ENCODE data around the gene E2F6.

E2F6 gene

DNA sequence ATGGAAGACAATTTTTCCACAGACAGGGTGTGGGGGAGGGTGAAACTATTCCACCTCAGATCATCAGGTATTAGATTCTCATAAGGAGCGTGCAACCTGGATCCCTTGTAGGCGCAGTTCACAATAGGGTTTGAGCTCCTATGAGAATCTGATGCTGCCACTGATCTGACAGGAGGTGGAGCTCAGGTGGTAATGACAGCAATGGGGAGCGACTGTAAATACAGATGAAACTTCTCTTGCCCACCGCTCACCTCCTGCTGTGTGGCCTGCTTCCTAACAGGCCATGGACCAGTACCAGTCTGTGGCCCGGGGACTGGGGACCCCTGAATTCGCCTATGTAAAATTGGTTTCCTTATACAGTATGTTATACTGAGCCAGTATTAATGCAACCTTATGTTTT lies 27.3 kb upstream of the E2F6 start:
- TF ChIP-seq, protein P1, sequence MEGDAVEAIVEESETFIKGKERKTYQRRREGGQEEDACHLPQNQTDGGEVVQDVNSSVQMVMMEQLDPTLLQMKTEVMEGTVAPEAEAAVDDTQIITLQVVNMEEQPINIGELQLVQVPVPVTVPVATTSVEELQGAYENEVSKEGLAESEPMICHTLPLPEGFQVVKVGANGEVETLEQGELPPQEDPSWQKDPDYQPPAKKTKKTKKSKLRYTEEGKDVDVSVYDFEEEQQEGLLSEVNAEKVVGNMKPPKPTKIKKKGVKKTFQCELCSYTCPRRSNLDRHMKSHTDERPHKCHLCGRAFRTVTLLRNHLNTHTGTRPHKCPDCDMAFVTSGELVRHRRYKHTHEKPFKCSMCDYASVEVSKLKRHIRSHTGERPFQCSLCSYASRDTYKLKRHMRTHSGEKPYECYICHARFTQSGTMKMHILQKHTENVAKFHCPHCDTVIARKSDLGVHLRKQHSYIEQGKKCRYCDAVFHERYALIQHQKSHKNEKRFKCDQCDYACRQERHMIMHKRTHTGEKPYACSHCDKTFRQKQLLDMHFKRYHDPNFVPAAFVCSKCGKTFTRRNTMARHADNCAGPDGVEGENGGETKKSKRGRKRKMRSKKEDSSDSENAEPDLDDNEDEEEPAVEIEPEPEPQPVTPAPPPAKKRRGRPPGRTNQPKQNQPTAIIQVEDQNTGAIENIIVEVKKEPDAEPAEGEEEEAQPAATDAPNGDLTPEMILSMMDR (conservative IDR thresholded peaks at IDR 0.05; ENCODE audit: low read length): no peak
- no peak for TF ChIP-seq EZH2phosphoT487 (IDR thresholded peaks at IDR 0.05; ENCODE audit: borderline replicate concordance)
- Histone ChIP-seq H3K27me3 (ENCODE audit: insufficient read depth, low read length, poor library complexity, severe bottlenecking) (no peaks in the 10 kb centered on the region), H3F3A (ENCODE audit: low read depth) (no peaks in the 10 kb centered on the region), H3K4me2 (ENCODE audit: low read depth, low read length, poor library complexity, severe bottlenecking) (no peak overlapping the region), H3K4me1 (ENCODE audit: insufficient read depth, low read length, poor library complexity, severe bottlenecking) (no peaks in the 10 kb centered on the region), H3K9ac (ENCODE audit: low read depth, low read length, poor library complexity, severe bottlenecking) (no peak overlapping the region), H3K36me3 (ENCODE audit: insufficient read depth, low read length) (no peaks in the 10 kb centered on the region), H3K79me2 (ENCODE audit: insufficient read depth, low read length) (no peaks in the 10 kb centered on the region), H2AFZ (ENCODE audit: low read length) (no peak overlapping the region), H3K9me2 (replicated peaks; ENCODE audit: low read depth, low read length) (no peaks in the 10 kb centered on the region), H3K9me3 (ENCODE audit: insufficient read depth, low read depth, low read length) (peaks cover 3% of the 10 kb centered on the region; the same call in 1 of the 2 replicates), H4K20me1 (ENCODE audit: insufficient read depth, low read length, poor library complexity, severe bottlenecking) (no peaks in the 10 kb centered on the region), H3K4me3 (ENCODE audit: low read length, poor library complexity, severe bottlenecking) (no peak overlapping the region)

DNA sequence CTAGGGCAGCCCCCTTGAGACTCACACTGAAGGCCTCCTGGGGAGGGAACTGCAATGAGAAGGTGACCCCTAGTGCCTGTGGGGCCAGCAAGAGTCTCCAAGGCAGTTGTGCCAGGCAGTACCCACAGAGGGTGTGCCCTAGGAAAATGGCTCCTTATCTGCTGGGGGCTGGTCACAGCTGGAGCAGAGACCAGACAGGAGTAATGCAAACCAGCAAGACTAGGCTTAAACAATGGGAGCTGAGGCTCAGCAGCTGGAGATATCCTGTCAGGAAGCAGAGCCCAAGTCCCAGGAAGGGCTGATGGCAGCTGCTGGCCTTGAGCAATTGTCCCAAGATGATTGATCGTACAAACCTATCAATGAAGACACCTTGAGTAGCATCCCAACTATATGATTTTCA lies 26.8 kb upstream of the E2F6 start:
- no peak overlapping the region for H3K4me2 ChIP-seq (ENCODE audit: low read depth, low read length, poor library complexity, severe bottlenecking)
- H3K9ac ChIP-seq (ENCODE audit: low read depth, low read length, poor library complexity, severe bottlenecking): no peak overlapping the region
- H3K36me3 ChIP-seq (ENCODE audit: insufficient read depth, low read length): no peaks in the 10 kb centered on the region
- no peaks in the 10 kb centered on the region for H3K4me1 ChIP-seq (ENCODE audit: insufficient read depth, low read length, poor library complexity, severe bottlenecking)
- no peaks in the 10 kb centered on the region for H4K20me1 ChIP-seq (ENCODE audit: insufficient read depth, low read length, poor library complexity, severe bottlenecking)
- H3K27me3 ChIP-seq (ENCODE audit: insufficient read depth, low read length, poor library complexity, severe bottlenecking): no peaks in the 10 kb centered on the region
- no peak overlapping the region for H3K4me3 ChIP-seq (ENCODE audit: low read length, poor library complexity, severe bottlenecking)
- H2AFZ ChIP-seq (ENCODE audit: low read length): no peak overlapping the region
- no peaks in the 10 kb centered on the region for H3K9me2 ChIP-seq (replicated peaks; ENCODE audit: low read depth, low read length)
- no peaks in the 10 kb centered on the region for H3K79me2 ChIP-seq (ENCODE audit: insufficient read depth, low read length)
- TF ChIP-seq, protein P1 (conservative IDR thresholded peaks at IDR 0.05; ENCODE audit: low read length): no peak
- TF ChIP-seq EZH2phosphoT487 (IDR thresholded peaks at IDR 0.05; ENCODE audit: borderline replicate concordance): no peak
- no peaks in the 10 kb centered on the region for H3F3A ChIP-seq (ENCODE audit: low read depth)
- H3K9me3 ChIP-seq (ENCODE audit: insufficient read depth, low read depth, low read length): peaks cover 3% of the 10 kb centered on the region; the same call in 1 of the 2 replicates

DNA sequence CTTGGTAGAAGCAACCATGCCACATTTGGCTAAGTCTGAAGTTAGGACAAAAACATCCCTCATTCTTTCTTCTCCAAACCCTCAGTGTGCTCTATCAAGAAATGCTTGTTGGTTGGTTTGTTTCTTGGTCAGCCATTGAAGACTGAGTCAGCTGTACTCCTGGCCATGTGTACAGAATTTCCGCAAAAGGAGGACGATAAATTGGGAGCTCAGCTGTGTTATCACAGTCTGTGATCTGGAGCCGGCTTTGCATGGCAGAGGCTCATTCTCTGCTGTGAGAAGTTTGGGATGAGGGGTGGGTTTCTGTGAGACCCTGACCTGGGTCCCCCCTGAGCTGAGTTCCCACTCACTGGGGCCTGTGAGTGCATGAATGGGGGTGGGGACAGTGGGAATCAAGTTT lies 26.3 kb upstream of the E2F6 start:
- no peaks in the 10 kb centered on the region for H3K27me3 ChIP-seq (ENCODE audit: insufficient read depth, low read length, poor library complexity, severe bottlenecking)
- H3F3A ChIP-seq (ENCODE audit: low read depth): no peaks in the 10 kb centered on the region
- H3K9ac ChIP-seq (ENCODE audit: low read depth, low read length, poor library complexity, severe bottlenecking): no peak overlapping the region
- no peak overlapping the region for H3K4me3 ChIP-seq (ENCODE audit: low read length, poor library complexity, severe bottlenecking)
- H3K9me2 ChIP-seq (replicated peaks; ENCODE audit: low read depth, low read length): no peaks in the 10 kb centered on the region
- no peak overlapping the region for H3K4me2 ChIP-seq (ENCODE audit: low read depth, low read length, poor library complexity, severe bottlenecking)
- no peaks in the 10 kb centered on the region for H3K79me2 ChIP-seq (ENCODE audit: insufficient read depth, low read length)
- no peak overlapping the region for H2AFZ ChIP-seq (ENCODE audit: low read length)
- no peaks in the 10 kb centered on the region for H4K20me1 ChIP-seq (ENCODE audit: insufficient read depth, low read length, poor library complexity, severe bottlenecking)
- TF ChIP-seq EZH2phosphoT487 (IDR thresholded peaks at IDR 0.05; ENCODE audit: borderline replicate concordance): no peak
- TF ChIP-seq, protein P1 (conservative IDR thresholded peaks at IDR 0.05; ENCODE audit: low read length): no peak
- peaks cover 3% of the 10 kb centered on the region; the same call in 1 of the 2 replicates for H3K9me3 ChIP-seq (ENCODE audit: insufficient read depth, low read depth, low read length)
- no peaks in the 10 kb centered on the region for H3K4me1 ChIP-seq (ENCODE audit: insufficient read depth, low read length, poor library complexity, severe bottlenecking)
- H3K36me3 ChIP-seq (ENCODE audit: insufficient read depth, low read length): no peaks in the 10 kb centered on the region

All from Loucy (cell line).